ENCODE results near the gene ARMC9.

DNA sequence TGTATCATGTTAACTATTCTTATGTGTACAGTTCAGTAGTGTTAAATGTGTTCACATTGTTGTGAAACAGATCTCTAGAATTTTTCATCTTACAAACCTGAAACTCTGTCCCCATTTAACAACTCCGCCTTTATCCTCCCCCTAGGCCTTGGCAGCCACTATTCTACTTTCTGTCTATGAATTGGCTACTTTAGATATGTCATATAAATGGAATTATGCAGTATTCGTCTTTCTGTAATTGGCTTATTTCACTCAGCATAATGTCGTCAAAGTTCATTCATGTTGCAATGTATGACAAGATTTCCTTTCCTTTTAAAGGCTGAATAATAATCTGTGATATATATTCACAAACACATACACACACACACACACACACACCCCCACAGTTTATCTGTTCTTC, 12.4 kb downstream of the ARMC9 start:
- TF ChIP-seq ZFP3 (CRISPR knock-in tag; IDR thresholded peaks at IDR 0.05) (no peak), BACH2 (CRISPR knock-in tag; IDR thresholded peaks at IDR 0.05; ENCODE audit: borderline replicate concordance) (no peak), TCF4 (CRISPR knock-in tag; IDR thresholded peaks at IDR 0.05; ENCODE audit: borderline replicate concordance) (no peak), SNAI2 (CRISPR knock-in tag; IDR thresholded peaks at IDR 0.05) (no peak), CSDC2 (CRISPR knock-in tag; IDR thresholded peaks at IDR 0.05) (no peak)
- TF ChIP-seq, protein P1, sequence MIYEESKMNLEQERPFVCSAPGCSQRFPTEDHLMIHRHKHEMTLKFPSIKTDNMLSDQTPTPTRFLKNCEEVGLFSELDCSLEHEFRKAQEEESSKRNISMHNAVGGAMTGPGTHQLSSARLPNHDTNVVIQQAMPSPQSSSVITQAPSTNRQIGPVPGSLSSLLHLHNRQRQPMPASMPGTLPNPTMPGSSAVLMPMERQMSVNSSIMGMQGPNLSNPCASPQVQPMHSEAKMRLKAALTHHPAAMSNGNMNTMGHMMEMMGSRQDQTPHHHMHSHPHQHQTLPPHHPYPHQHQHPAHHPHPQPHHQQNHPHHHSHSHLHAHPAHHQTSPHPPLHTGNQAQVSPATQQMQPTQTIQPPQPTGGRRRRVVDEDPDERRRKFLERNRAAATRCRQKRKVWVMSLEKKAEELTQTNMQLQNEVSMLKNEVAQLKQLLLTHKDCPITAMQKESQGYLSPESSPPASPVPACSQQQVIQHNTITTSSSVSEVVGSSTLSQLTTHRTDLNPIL (CRISPR knock-in tag; IDR thresholded peaks at IDR 0.05; ENCODE audit: low read depth) = no peak
- TF ChIP-seq, protein P2, sequence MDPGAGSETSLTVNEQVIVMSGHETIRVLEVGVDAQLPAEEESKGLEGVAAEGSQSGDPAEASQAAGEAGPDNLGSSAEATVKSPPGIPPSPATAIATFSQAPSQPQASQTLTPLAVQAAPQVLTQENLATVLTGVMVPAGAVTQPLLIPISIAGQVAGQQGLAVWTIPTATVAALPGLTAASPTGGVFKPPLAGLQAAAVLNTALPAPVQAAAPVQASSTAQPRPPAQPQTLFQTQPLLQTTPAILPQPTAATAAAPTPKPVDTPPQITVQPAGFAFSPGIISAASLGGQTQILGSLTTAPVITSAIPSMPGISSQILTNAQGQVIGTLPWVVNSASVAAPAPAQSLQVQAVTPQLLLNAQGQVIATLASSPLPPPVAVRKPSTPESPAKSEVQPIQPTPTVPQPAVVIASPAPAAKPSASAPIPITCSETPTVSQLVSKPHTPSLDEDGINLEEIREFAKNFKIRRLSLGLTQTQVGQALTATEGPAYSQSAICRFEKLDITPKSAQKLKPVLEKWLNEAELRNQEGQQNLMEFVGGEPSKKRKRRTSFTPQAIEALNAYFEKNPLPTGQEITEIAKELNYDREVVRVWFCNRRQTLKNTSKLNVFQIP (CRISPR knock-in tag; IDR thresholded peaks at IDR 0.05; ENCODE audit: borderline replicate concordance, low read depth) = no peak
